ENCODE measurements around the gene RHBG. TPM values are rescaled to one million over a fixed set of nuclear protein-coding genes. Genes with fewer than 3 reads are reported as not detected.

Gene RHBG
- total and polyA plus RNA-seq, 2 donors (not counting 1 experiment from before 2014, with no cell fraction given), result not detected

GRCh38 chr1:156390469-156391365 lies 21.7 kb downstream of the RHBG start:
- Histone ChIP-seq H3K4me1 (ENCODE audit: control insufficient read depth in 2 of 2, insufficient read depth in 2 of 2, low read length in 2 of 2) (peaks cover 4 to 14% of the 10 kb centered on the region in 2 donors), H3K79me2 (ENCODE audit: control insufficient read depth, insufficient read depth, low read length) (no peaks in the 10 kb centered on the region), H3K9ac (ENCODE audit: low read length) (no peak overlapping the region), H2AFZ (ENCODE audit: insufficient read depth, low read depth, low read length, poor library complexity, severe bottlenecking) (no peak overlapping the region), H3K9me3 (ENCODE audit: control extremely low read depth in 1 of 3, control insufficient read depth in 2 of 3, insufficient read depth in 1 of 3, low read length in 2 of 3) (peaks cover 0 to 12% (median 0%) of the 10 kb centered on the region in 3 donors), H3K4me2 (replicated peaks; ENCODE audit: low read depth, low read length, poor library complexity, severe bottlenecking) (no peak overlapping the region), H4K20me1 (ENCODE audit: control insufficient read depth, insufficient read depth, low read length, poor library complexity, severe bottlenecking) (no peaks in the 10 kb centered on the region), H3K36me3 (replicated peaks in 1 of 2; ENCODE audit: control extremely low read depth in 1 of 2, control insufficient read depth in 1 of 2, extremely low read depth in 1 of 2, insufficient read depth in 2 of 2, low read length in 1 of 2) (no peaks in the 10 kb centered on the region), H3K4me3 (ENCODE audit: control extremely low read depth in 1 of 5, extremely low read depth in 1 of 5, insufficient read depth in 1 of 5, low read depth in 2 of 5, low read length in 4 of 5) (no peak overlapping the region), H3K27ac (ENCODE audit: low read length in 2 of 2) (no peak overlapping the region), H3K27me3 (replicated peaks in 1 of 4; ENCODE audit: control extremely low read depth in 1 of 4, control insufficient read depth in 3 of 4, insufficient read depth in 4 of 4, low read length in 3 of 4) (peaks cover 0 to 52% (median 15%) of the 10 kb centered on the region in 4 experiments)
- POLR2A ChIA-PET, result no interaction called here
- TF ChIP-seq, protein P1, sequence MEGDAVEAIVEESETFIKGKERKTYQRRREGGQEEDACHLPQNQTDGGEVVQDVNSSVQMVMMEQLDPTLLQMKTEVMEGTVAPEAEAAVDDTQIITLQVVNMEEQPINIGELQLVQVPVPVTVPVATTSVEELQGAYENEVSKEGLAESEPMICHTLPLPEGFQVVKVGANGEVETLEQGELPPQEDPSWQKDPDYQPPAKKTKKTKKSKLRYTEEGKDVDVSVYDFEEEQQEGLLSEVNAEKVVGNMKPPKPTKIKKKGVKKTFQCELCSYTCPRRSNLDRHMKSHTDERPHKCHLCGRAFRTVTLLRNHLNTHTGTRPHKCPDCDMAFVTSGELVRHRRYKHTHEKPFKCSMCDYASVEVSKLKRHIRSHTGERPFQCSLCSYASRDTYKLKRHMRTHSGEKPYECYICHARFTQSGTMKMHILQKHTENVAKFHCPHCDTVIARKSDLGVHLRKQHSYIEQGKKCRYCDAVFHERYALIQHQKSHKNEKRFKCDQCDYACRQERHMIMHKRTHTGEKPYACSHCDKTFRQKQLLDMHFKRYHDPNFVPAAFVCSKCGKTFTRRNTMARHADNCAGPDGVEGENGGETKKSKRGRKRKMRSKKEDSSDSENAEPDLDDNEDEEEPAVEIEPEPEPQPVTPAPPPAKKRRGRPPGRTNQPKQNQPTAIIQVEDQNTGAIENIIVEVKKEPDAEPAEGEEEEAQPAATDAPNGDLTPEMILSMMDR (IDR thresholded peaks at IDR 0.05), result no peak
- no peak for TF ChIP-seq EZH2 (IDR thresholded peaks at IDR 0.05; ENCODE audit: borderline replicate concordance, insufficient read depth, low read depth, low read length, poor library complexity, severe bottlenecking)
- H3K4me3 Mint-ChIP-seq, result no peak overlapping the region
- H3K9me3 Mint-ChIP-seq (ENCODE audit: insufficient read depth), result peaks cover 2% of the 10 kb centered on the region
- peaks cover 27% of the 10 kb centered on the region for H3K27me3 Mint-ChIP-seq
- WGBS (ENCODE audit: insufficient coverage), result 85% methylated on average over 17 of the region's 20 CpGs
- ATAC-seq (ENCODE audit: low read depth) (no peak), DNase-seq (no peak)
- H3K27ac Mint-ChIP-seq, result no peak overlapping the region
- CTCF ChIA-PET, result interaction anchor here (0.7 to 2.5 kb wide), 4 partner anchors 44 to 227 kb away, joined by 3 to 16 read pairs (median 5); no protein-coding TSS in a partner anchor
- intact Hi-C loops (cut with micrococcal nuclease), result no loop called here
- H3K4me1 Mint-ChIP-seq, result peaks cover 11% of the 10 kb centered on the region

- peaks cover 0 to 47% (median 15%) of the 10 kb centered on the region in 4 experiments for H3K27me3 ChIP-seq (replicated peaks in 1 of 4; ENCODE audit: control extremely low read depth in 1 of 4, control insufficient read depth in 3 of 4, insufficient read depth in 4 of 4, low read length in 3 of 4)
- peaks cover 21% of the 10 kb centered on the region for H3K27me3 Mint-ChIP-seq
- no peak for TF ChIP-seq EZH2 (IDR thresholded peaks at IDR 0.05; ENCODE audit: borderline replicate concordance, insufficient read depth, low read depth, low read length, poor library complexity, severe bottlenecking)
- TF ChIP-seq, protein P1 (IDR thresholded peaks at IDR 0.05), result no peak
These were observed 22.3 kb downstream of the RHBG start for GRCh38 chr1:156391366-156391677.

More at GRCh38 chr1:156391366-156391677, 22.3 kb downstream of the RHBG start:
- peaks cover 8% of the 10 kb centered on the region for H3K4me1 Mint-ChIP-seq
- Histone ChIP-seq H3K4me2 (replicated peaks; ENCODE audit: low read depth, low read length, poor library complexity, severe bottlenecking) (no peak overlapping the region), H4K20me1 (ENCODE audit: control insufficient read depth, insufficient read depth, low read length, poor library complexity, severe bottlenecking) (no peaks in the 10 kb centered on the region), H3K9me3 (ENCODE audit: control extremely low read depth in 1 of 3, control insufficient read depth in 2 of 3, insufficient read depth in 1 of 3, low read length in 2 of 3) (peaks cover 0 to 12% (median 0%) of the 10 kb centered on the region in 3 donors), H3K4me1 (ENCODE audit: control insufficient read depth in 2 of 2, insufficient read depth in 2 of 2, low read length in 2 of 2) (peaks cover 4 to 11% of the 10 kb centered on the region in 2 donors), H3K79me2 (ENCODE audit: control insufficient read depth, insufficient read depth, low read length) (no peaks in the 10 kb centered on the region), H3K4me3 (ENCODE audit: control extremely low read depth in 1 of 5, extremely low read depth in 1 of 5, insufficient read depth in 1 of 5, low read depth in 2 of 5, low read length in 4 of 5) (no peak overlapping the region), H3K27ac (ENCODE audit: low read length in 2 of 2) (no peak overlapping the region), H3K36me3 (replicated peaks in 1 of 2; ENCODE audit: control extremely low read depth in 1 of 2, control insufficient read depth in 1 of 2, extremely low read depth in 1 of 2, insufficient read depth in 2 of 2, low read length in 1 of 2) (no peaks in the 10 kb centered on the region), H2AFZ (ENCODE audit: insufficient read depth, low read depth, low read length, poor library complexity, severe bottlenecking) (no peak overlapping the region), H3K9ac (ENCODE audit: low read length) (no peak overlapping the region)
- ChIA-PET POLR2A (no interaction called here), CTCF (interaction anchor here (1.5 kb wide), 1 partner anchor 54 kb away, joined by 7 read pairs; no protein-coding TSS in a partner anchor)
- peaks cover 2% of the 10 kb centered on the region for H3K9me3 Mint-ChIP-seq (ENCODE audit: insufficient read depth)
- no peak for ATAC-seq (ENCODE audit: low read depth)
- intact Hi-C loops (cut with micrococcal nuclease), result no loop called here
- no peak for DNase-seq
- WGBS (ENCODE audit: insufficient coverage), result 92% methylated on average over 11 of the region's 11 CpGs
- H3K4me3 Mint-ChIP-seq, result no peak overlapping the region
- no peak overlapping the region for H3K27ac Mint-ChIP-seq

All from B cell (primary cell).